Inferior parietal cortex (tissue), 1 donor: ENCODE results near the gene FGGY.
"Not testable (repeated sequence)": the region's sequence is repeated elsewhere in the genome, so short reads cannot be mapped to it uniquely, and the experiment has no call there.

Experiments
- DNase-seq: peaks from one replicate; pipeline ENCODE4 v3.0.0-alpha.2; 2016; ENCODE audit errors: extremely low spot score

FGGY gene

GRCh38 chr1:59350521-59350920 is 53.6 kb downstream of the FGGY start:
- no peak for DNase-seq

- no peak for DNase-seq
Observed at GRCh38 chr1:59352065-59352464, 55.2 kb downstream of the FGGY start.

GRCh38 chr1:59353453-59353852 is 56.6 kb downstream of the FGGY start:
- no peak for DNase-seq

- not testable (repeated sequence) for DNase-seq
Observed at GRCh38 chr1:59354239-59354638, 57.3 kb downstream of the FGGY start.

GRCh38 chr1:59354709-59355337 is 57.9 kb downstream of the FGGY start:
- no peak for DNase-seq

GRCh38 chr1:59355361-59355760 is 58.5 kb downstream of the FGGY start:
- no peak for DNase-seq

GRCh38 chr1:59356627-59357026 is 59.7 kb downstream of the FGGY start:
- DNase-seq, result no peak

- DNase-seq, result no peak
Observed at GRCh38 chr1:59357645-59358320, 60.9 kb downstream of the FGGY start.

- DNase-seq, result no peak
Observed at GRCh38 chr1:59359325-59359724, 62.4 kb downstream of the FGGY start.

- no peak for DNase-seq
Observed at GRCh38 chr1:59360170-59360569, 63.3 kb downstream of the FGGY start.

- DNase-seq, result no peak
Observed at GRCh38 chr1:59360729-59361128, 63.8 kb downstream of the FGGY start.

- DNase-seq, result no peak
Observed at GRCh38 chr1:59361766-59362165, 64.9 kb downstream of the FGGY start.

GRCh38 chr1:59364037-59364436 is 67.1 kb downstream of the FGGY start:
- DNase-seq, result no peak

- DNase-seq, result no peak
Observed at GRCh38 chr1:59366346-59366745, 69.5 kb downstream of the FGGY start.

GRCh38 chr1:59367301-59368007 is 70.6 kb downstream of the FGGY start:
- DNase-seq, result no peak

- DNase-seq, result no peak
Observed at GRCh38 chr1:59368008-59368670, 71.2 kb downstream of the FGGY start.

GRCh38 chr1:59375321-59376220 is 78.7 kb downstream of the FGGY start:
- no peak for DNase-seq

GRCh38 chr1:59377350-59377904 is 80.5 kb downstream of the FGGY start:
- no peak for DNase-seq

- no peak for DNase-seq
Observed at GRCh38 chr1:59378621-59379370, 81.9 kb downstream of the FGGY start.

GRCh38 chr1:59379371-59379728 is 82.5 kb downstream of the FGGY start:
- DNase-seq, result no peak
